ENCODE data around the gene SCYL1. TPM values are rescaled to one million over a fixed set of nuclear protein-coding genes. Genes with fewer than 3 reads are reported as not detected.

The SCYL1 gene
- polyA plus RNA-seq, 1 donor = 59.5 TPM

GRCh38 chr11:65551572-65552387, 26.9 kb downstream of the SCYL1 start:
- no peak for DNase-seq

- DNase-seq = no peak
These were observed 27.6 kb downstream of the SCYL1 start for GRCh38 chr11:65552388-65552951.

- no peak for DNase-seq
These were observed 28.6 kb downstream of the SCYL1 start for GRCh38 chr11:65553301-65554001.

GRCh38 chr11:65554057-65554818, 29.4 kb downstream of the SCYL1 start:
- DNase-seq = no peak

- DNase-seq = no peak
These were observed 30.1 kb downstream of the SCYL1 start for GRCh38 chr11:65554842-65555430.

GRCh38 chr11:65555693-65556231, 30.9 kb downstream of the SCYL1 start:
- no peak for DNase-seq

GRCh38 chr11:65556470-65557279, 31.8 kb downstream of the SCYL1 start:
- no peak for DNase-seq

GRCh38 chr11:65557280-65558001, 32.6 kb downstream of the SCYL1 start:
- DNase-seq = no peak

GRCh38 chr11:65558002-65558929, 33.4 kb downstream of the SCYL1 start, which contains the start of gene LTBP3:
Gene LTBP3 (minus strand): TSS chr11:65558359. CDS start chr11:65557959, 400 bp downstream.
- DNase-seq = peak; percentile 80

- no peak for DNase-seq
These were observed 34.1 kb downstream of the SCYL1 start for GRCh38 chr11:65558930-65559509.

- no peak for DNase-seq
These were observed 34.7 kb downstream of the SCYL1 start for GRCh38 chr11:65559535-65559934.

- no peak for DNase-seq
These were observed 35.2 kb downstream of the SCYL1 start for GRCh38 chr11:65559951-65560537.

GRCh38 chr11:65560555-65561418, 35.9 kb downstream of the SCYL1 start:
- DNase-seq = no peak

GRCh38 chr11:65562020-65562419, 37.1 kb downstream of the SCYL1 start:
- DNase-seq = no peak

GRCh38 chr11:65562788-65563187, 37.9 kb downstream of the SCYL1 start:
- no peak for DNase-seq

GRCh38 chr11:65563601-65564000, 38.7 kb downstream of the SCYL1 start:
- DNase-seq = no peak

Measured in left kidney (tissue), 2 donors.